COR-L47 (cell line): ENCODE data around the gene DCUN1D4.

Experiments used
- DNase-seq: peaks from one replicate; lab custom pipeline; 2025; lab: John Stamatoyannopoulos, UW

DCUN1D4 gene

DNA sequence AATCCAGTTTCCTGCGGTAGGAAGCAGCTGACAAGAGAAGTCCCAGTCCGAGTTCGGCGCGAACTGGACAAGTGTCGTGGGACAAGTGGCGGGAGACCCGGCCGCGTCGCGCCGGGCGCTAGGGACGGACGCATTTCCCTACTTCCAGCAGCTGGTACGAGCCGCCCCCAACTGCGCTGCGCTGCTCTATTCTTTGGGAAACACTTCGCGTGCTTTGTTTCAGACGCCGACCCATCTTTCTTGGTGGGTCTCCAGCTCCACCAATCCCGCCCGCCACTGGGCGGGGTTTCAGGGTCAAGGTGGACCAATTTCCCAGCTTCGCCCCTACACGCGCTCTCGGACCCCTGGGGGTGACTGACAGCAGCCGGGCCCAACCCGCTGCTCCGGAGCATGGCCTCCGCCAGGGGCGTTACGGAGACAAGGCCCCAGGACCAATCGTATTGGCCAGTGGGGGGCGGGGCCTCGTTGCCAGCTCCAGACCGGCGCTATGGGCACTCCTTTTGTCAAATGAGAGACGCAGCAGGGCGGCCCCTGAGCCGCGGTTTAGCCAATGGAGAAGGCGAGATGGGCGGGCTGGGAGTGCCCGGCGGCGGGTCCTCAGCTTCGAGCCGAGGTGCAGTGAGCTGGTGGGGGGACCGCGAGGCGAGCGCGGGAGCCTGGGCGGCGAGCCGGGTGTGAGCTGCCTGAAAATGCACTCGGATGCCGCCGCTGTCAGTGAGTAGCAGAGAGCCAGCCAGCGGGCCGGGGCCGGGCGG, at the start of gene DCUN1D4:
Gene DCUN1D4, plus strand, starts transcription at position 600 of the 755 bp plus-strand sequence. Its CDS starts 90 bp downstream, at position 690.
- DNase-seq, result peak; percentile 99

- DNase-seq, result no peak
Observed at GRCh38 chr4:51820443-51821234, 22.3 kb upstream of the DCUN1D4 start.

- no peak for DNase-seq
Observed at GRCh38 chr4:51825341-51825740, 17.6 kb upstream of the DCUN1D4 start.

GRCh38 chr4:51830156-51830720, 12.7 kb upstream of the DCUN1D4 start:
- no peak for DNase-seq

- DNase-seq, result peak; percentile 4
Observed at GRCh38 chr4:51831133-51831532, 11.8 kb upstream of the DCUN1D4 start.

DNA sequence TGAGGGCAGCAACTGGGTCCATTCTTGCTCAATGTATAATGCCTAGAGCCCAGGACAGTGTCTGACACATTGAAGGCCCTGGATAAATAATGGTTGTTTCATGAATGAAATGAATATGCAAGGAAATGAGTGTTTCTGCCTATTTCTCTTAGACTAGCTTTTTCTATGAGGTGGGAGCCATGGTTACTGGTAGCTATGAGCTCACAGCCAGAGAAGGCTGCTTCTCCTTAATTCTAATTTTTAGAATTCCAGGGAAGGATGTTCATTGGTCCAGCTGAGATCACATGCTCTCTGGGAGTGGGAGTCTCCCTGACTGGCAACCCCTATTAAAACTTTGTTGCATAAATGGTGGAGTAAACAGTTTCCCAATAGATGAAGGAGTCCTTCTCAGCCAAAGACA, 9.7 kb upstream of the DCUN1D4 start:
- DNase-seq, result no peak

- no peak for DNase-seq
Observed at GRCh38 chr4:51835079-51835478, 7.9 kb upstream of the DCUN1D4 start.

DNA sequence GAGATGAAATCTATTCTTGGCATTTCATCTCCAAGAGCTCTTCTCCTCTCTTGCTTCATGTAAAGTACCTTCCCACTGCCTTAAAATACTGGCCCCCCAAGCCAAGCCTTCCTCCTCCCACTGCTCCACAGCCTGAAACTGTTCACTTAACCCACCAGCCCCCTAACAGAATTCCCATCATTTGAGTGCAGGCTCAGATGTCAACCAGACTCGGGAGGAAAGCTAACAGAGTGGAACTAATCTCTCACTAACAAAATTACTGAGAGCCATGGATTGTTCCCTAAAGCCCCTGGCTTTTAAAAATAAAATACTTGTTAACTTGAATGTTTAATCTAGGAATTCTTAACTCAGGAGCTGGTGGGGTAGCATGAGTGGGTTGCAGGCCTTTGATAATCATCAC, 7.1 kb upstream of the DCUN1D4 start:
- DNase-seq, result no peak

GRCh38 chr4:51836549-51836948, 6.4 kb upstream of the DCUN1D4 start:
- DNase-seq, result no peak

- no peak for DNase-seq
Observed at GRCh38 chr4:51840781-51841180, 2.2 kb upstream of the DCUN1D4 start.

GRCh38 chr4:51842167-51842553, 793 bp upstream of the DCUN1D4 start:
- DNase-seq, result peak; percentile 5

DNA sequence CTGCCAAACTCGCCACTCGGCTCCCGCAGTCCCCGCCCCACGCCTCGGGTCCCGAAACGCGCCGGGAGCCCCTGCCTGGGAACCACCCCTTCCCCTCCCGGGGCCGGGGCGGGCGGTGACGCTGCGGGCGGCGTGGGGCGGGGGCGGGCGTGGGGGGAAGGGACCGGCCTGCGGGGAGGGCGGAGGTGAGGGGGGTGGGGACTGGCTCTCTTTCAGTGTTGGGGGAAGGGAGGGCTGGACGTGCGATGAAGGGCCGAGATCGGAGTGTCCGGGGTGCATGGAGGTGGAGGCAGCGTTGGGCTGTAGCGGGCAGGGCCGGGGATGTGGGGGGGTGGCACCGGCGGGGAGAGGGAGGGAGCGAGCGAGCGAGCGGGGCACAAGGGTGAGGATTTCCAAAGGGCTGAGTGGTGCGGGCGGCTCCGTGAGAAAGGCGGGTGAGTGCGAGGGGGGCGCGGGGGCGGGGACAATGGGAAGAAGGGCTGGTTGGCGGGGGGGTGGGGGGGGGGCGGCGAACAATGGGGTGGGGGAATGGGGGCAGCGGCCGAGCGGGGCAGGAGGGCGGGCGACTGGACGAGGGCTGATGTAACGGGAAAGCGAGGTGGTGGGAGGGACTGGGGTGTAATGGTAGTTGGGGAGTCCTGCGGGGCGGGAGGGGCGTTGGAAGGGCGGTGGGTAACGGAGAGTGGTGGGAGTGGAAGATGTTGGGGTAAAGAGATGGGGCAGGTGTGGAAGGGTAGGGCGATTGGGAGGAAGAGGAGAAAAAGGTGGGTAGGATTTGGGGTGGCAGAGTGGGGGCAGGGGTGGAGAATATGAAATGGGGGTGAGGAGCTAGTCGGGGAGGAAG, 578 bp downstream of the DCUN1D4 start:
- DNase-seq, result peak; percentile 32

GRCh38 chr4:51844153-51845054, 1.5 kb downstream of the DCUN1D4 start:
- peak; percentile 89 for DNase-seq

DNA sequence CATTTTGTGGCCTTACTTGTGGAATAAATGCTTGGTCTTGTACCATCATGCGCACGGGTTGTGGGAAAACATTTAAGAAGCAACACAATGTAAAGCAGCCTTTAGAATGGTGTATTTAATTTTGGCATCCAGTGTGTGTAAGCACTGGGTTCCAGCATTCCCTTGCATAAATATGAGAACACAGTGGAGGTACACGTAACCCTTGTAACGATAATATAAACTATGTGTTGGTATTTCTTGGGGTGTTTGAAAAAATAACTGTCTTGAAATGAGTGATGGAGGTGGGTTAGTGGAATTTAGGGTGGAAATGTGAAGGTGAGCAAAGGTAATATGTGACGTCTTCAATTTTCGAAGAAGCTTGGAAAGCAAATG, 2.1 kb downstream of the DCUN1D4 start:
- no peak for DNase-seq

DNA sequence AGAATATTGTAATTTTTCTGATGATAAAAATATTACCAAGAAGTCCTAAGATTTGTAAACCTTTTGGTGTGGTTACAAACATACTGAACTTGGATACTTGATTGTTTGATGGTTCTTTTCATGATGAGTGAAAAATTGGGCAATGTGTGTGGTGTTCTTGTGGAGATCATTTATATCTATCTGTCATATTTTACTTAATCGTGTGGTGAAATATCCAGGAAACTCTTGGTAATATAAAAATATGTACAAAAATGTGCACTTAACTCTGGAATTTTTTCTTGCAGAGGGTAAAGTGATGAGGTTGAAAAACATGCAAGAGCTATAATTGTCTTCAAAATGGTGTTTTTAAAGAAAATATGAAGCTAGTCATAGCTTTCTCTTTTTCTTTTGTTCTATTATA, 2.8 kb downstream of the DCUN1D4 start:
- no peak for DNase-seq

DNA sequence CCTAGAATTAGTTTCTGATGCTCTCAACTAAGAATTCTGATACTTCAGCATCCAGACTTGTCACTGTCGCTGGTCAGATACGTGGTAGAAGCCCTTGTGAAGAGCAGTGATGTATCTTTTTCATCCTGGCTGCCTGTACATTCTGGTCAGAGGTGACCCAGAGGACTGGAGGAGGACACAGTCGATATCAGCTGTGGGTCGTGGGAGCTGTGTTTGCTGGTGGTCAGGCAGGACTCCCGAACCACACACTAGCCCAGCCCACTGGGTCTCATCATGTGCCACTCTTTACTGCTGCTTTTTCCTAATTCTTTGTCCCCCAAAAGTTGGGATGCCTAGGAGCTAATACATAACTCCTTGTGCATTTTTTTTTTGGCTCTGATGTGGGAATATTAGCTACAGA, 6.5 kb downstream of the DCUN1D4 start:
- no peak for DNase-seq

- no peak for DNase-seq
Observed at GRCh38 chr4:51850294-51850693, 7.3 kb downstream of the DCUN1D4 start.

- DNase-seq, result no peak
Observed at GRCh38 chr4:51851090-51851936, 8.4 kb downstream of the DCUN1D4 start.

DNA sequence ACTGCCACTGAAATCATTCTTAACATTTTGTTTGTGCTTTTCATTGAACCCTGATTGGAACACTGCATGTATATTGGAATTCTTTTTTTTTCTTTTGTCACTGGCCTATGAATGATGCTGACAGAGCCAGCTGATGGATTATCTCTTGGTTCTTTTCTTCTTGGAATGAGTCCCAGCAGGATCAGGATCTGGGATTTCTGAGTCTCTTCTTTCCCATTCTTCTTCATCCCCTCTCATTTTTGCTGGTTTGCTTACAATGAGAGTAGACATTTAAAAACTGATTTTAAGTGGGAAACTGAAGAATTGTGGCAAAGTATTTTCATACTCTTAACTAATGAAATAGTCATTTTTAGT, 9.0 kb downstream of the DCUN1D4 start:
- no peak for DNase-seq

- no peak for DNase-seq
Observed at GRCh38 chr4:51853027-51853682, 10.2 kb downstream of the DCUN1D4 start.
